ENCODE data around the gene HES6. TPM values are rescaled to one million over a fixed set of nuclear protein-coding genes. Genes with fewer than 3 reads are reported as not detected.

Gene HES6
- total and polyA plus RNA-seq, 10 of the 15 experiments (the other 5 are each of a cell fraction or from before 2014, with no cell fraction given): 0.11 to 1.7 (median 0.83) TPM

- TF ChIP-seq USF1 (IDR thresholded peaks at IDR 0.05; ENCODE audit: borderline replicate concordance, extremely low read length, insufficient read depth, low read depth, low read length): peak; percentile 29
- 0 out of 2 replicates have a peak, but pooled peaks have one; percentile 13 for TF ChIP-seq NR2C1 (IDR thresholded peaks at IDR 0.05)
- peak; percentile 11 for TF ChIP-seq HCFC1 (IDR thresholded peaks at IDR 0.05; ENCODE audit: low read length)
- TF ChIP-seq RCOR1 (conservative IDR thresholded peaks at IDR 0.05; ENCODE audit: low read depth, low read length): no peak
- peak; percentile 39; the same call in 1 of the 2 replicates for TF ChIP-seq TCF12 (IDR thresholded peaks at IDR 0.05; ENCODE audit: low read depth, low read length)
- peak; percentile 83 for TF ChIP-seq IKZF1 (conservative IDR thresholded peaks at IDR 0.05)
- no peak for TF ChIP-seq EP300 (IDR thresholded peaks at IDR 0.05; ENCODE audit: borderline replicate concordance in 1 of 2, control insufficient read depth in 1 of 2, low read depth in 2 of 2, low read length in 2 of 2)
- TF ChIP-seq HDGF (IDR thresholded peaks at IDR 0.05): no peak
- TF ChIP-seq, protein P1, sequence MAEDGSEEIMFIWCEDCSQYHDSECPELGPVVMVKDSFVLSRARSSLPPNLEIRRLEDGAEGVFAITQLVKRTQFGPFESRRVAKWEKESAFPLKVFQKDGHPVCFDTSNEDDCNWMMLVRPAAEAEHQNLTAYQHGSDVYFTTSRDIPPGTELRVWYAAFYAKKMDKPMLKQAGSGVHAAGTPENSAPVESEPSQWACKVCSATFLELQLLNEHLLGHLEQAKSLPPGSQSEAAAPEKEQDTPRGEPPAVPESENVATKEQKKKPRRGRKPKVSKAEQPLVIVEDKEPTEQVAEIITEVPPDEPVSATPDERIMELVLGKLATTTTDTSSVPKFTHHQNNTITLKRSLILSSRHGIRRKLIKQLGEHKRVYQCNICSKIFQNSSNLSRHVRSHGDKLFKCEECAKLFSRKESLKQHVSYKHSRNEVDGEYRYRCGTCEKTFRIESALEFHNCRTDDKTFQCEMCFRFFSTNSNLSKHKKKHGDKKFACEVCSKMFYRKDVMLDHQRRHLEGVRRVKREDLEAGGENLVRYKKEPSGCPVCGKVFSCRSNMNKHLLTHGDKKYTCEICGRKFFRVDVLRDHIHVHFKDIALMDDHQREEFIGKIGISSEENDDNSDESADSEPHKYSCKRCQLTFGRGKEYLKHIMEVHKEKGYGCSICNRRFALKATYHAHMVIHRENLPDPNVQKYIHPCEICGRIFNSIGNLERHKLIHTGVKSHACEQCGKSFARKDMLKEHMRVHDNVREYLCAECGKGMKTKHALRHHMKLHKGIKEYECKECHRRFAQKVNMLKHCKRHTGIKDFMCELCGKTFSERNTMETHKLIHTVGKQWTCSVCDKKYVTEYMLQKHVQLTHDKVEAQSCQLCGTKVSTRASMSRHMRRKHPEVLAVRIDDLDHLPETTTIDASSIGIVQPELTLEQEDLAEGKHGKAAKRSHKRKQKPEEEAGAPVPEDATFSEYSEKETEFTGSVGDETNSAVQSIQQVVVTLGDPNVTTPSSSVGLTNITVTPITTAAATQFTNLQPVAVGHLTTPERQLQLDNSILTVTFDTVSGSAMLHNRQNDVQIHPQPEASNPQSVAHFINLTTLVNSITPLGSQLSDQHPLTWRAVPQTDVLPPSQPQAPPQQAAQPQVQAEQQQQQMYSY (CRISPR knock-in tag; IDR thresholded peaks at IDR 0.05): no peak
- TF ChIP-seq TCF3 (IDR thresholded peaks at IDR 0.05; ENCODE audit: borderline replicate concordance, insufficient read depth, low read depth, low read length): 0 out of 2 replicates have a peak, but pooled peaks have one; percentile 31
- TF ChIP-seq, protein P2, sequence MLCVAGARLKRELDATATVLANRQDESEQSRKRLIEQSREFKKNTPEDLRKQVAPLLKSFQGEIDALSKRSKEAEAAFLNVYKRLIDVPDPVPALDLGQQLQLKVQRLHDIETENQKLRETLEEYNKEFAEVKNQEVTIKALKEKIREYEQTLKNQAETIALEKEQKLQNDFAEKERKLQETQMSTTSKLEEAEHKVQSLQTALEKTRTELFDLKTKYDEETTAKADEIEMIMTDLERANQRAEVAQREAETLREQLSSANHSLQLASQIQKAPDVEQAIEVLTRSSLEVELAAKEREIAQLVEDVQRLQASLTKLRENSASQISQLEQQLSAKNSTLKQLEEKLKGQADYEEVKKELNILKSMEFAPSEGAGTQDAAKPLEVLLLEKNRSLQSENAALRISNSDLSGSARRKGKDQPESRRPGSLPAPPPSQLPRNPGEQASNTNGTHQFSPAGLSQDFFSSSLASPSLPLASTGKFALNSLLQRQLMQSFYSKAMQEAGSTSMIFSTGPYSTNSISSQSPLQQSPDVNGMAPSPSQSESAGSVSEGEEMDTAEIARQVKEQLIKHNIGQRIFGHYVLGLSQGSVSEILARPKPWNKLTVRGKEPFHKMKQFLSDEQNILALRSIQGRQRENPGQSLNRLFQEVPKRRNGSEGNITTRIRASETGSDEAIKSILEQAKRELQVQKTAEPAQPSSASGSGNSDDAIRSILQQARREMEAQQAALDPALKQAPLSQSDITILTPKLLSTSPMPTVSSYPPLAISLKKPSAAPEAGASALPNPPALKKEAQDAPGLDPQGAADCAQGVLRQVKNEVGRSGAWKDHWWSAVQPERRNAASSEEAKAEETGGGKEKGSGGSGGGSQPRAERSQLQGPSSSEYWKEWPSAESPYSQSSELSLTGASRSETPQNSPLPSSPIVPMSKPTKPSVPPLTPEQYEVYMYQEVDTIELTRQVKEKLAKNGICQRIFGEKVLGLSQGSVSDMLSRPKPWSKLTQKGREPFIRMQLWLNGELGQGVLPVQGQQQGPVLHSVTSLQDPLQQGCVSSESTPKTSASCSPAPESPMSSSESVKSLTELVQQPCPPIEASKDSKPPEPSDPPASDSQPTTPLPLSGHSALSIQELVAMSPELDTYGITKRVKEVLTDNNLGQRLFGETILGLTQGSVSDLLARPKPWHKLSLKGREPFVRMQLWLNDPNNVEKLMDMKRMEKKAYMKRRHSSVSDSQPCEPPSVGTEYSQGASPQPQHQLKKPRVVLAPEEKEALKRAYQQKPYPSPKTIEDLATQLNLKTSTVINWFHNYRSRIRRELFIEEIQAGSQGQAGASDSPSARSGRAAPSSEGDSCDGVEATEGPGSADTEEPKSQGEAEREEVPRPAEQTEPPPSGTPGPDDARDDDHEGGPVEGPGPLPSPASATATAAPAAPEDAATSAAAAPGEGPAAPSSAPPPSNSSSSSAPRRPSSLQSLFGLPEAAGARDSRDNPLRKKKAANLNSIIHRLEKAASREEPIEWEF (IDR thresholded peaks at IDR 0.05; ENCODE audit: insufficient replicate concordance, low read depth, low read length): no peak
- no peak for TF ChIP-seq RAD51 (IDR thresholded peaks at IDR 0.05)
- TF ChIP-seq NRF1 (conservative IDR thresholded peaks at IDR 0.05; ENCODE audit: low read depth, low read length): peak; percentile 60
- no peak for TF ChIP-seq RBBP5 (conservative IDR thresholded peaks at IDR 0.05)
- no peak for TF ChIP-seq CHD1 (IDR thresholded peaks at IDR 0.05; ENCODE audit: low read depth, low read length)
- no peak for TF ChIP-seq RUNX3 (IDR thresholded peaks at IDR 0.05; ENCODE audit: low read length)
- TF ChIP-seq E2F4 (IDR thresholded peaks at IDR 0.05; ENCODE audit: low read depth, low read length): 0 out of 2 replicates have a peak, but pooled peaks have one; percentile 37
- no peak for TF ChIP-seq KDM1A (IDR thresholded peaks at IDR 0.05; ENCODE audit: borderline replicate concordance)
- peak; percentile 81 for TF ChIP-seq BACH1 (IDR thresholded peaks at IDR 0.05; ENCODE audit: borderline replicate concordance)
These were observed 36.5 kb downstream of the HES6 start, which contains the start of gene ILKAP (continued) for GRCh38 chr2:238203094-238203972.

Measured in GM12878 (cell line).